GM12892 (cell line): ENCODE results near the gene UPB1.

Experiments used
- POLR2A ChIP-seq: IDR thresholded peaks from 2 replicates; pipeline ENCODE4 v1.6.1; 2011; ENCODE audit warnings: low read depth, low read length, control low read depth
- POLR2AphosphoS5 ChIP-seq: IDR thresholded peaks from 2 replicates; pipeline ENCODE4 v1.6.1; 2011; ENCODE audit warnings: low read depth, low read length, control low read depth
- TAF1 ChIP-seq: IDR thresholded peaks from 2 replicates; pipeline ENCODE4 v1.6.1; 2011; ENCODE audit warnings: low read depth, mild to moderate bottlenecking, control low read depth, low read length, borderline replicate concordance

GRCh38 chr22:24535348-24535747 is 40.2 kb downstream of the UPB1 start:
- no peak for TF ChIP-seq POLR2A
- no peak for TF ChIP-seq POLR2AphosphoS5
- no peak for TF ChIP-seq TAF1
